RWPE1 (cell line): ENCODE data around the gene GDI2.

Experiments
- CTCF ChIA-PET: fragments of 350-600 bp; sonication (Branson Sonifier 250); formaldehyde crosslinking; extraction: SDS; loops from one replicate; lab custom pipeline; 2021; lab: Yijun Ruan, JAX
- POLR2A ChIA-PET: fragments of 400-600 bp; formaldehyde crosslinking; extraction: SDS; loops from one replicate; lab custom pipeline; 2020; ENCODE audit warnings: antibody characterized with exemption; ENCODE audit not compliant: low non-redundant PET; lab: Yijun Ruan, JAX
- DNase-seq: peaks from one replicate; pipeline ENCODE4 v3.0.0; 2012; ENCODE audit warnings: low spot score
- H3K27ac ChIP-seq: fragments of 450-650 bp; 2 replicates; pipeline ENCODE4 v1.5.1; 2017
- CTCF ChIP-seq: fragments of 450-650 bp; conservative IDR thresholded peaks from 2 replicates; pipeline ENCODE4 v1.5.1; 2017; ENCODE audit warnings: low read depth, mild to moderate bottlenecking

Gene GDI2

DNA sequence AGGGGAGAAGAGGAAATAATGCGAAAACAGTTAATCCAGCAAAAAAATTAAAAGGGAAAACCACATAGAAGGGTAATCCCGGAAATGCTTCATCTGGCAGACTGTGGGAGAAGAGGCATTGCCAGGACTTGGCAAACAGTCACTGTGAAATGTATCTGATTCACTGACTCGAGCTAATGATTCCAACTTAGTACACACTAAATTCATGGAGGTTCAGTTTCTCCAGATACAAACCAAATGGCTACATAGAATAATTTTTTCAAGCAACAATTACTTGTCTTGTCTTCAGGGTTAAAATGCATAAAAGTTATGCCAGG lies 36.4 kb downstream of the GDI2 start:
- ChIA-PET CTCF (interaction anchor here (1.0 kb wide), 1 partner anchor 13 kb away, joined by 3 read pairs; no protein-coding TSS in a partner anchor), POLR2A (no interaction called here)
- TF ChIP-seq CTCF, result no peak
- DNase-seq, result no peak
- peak overlapping the region; percentile 56 for H3K27ac ChIP-seq

- no peak for TF ChIP-seq CTCF
- ChIA-PET CTCF (interaction anchor here (0.6 to 1.0 kb wide), 3 partner anchors 13 to 369 kb away, joined by 3 to 5 read pairs (median 3); no protein-coding TSS in a partner anchor), POLR2A (no interaction called here)
- DNase-seq, result no peak
- H3K27ac ChIP-seq, result no peak overlapping the region
These were observed 36.9 kb downstream of the GDI2 start for GRCh38 chr10:5776136-5776880.

- ChIA-PET POLR2A (no interaction called here), CTCF (interaction anchor here (0.6 to 0.7 kb wide), 2 partner anchors 148 to 184 kb away, joined by 3 read pairs; no protein-coding TSS in a partner anchor)
- no peak overlapping the region for H3K27ac ChIP-seq
These were observed 37.5 kb downstream of the GDI2 start for GRCh38 chr10:5775685-5776084.

GRCh38 chr10:5774987-5775620 lies 38.1 kb downstream of the GDI2 start:
- no peak for DNase-seq
- ChIA-PET CTCF (interaction anchor here (0.7 kb wide), 1 partner anchor 148 kb away, joined by 3 read pairs; no protein-coding TSS in a partner anchor), POLR2A (no interaction called here)
- no peak for TF ChIP-seq CTCF
- H3K27ac ChIP-seq, result no peak overlapping the region

More at GRCh38 chr10:5775685-5776084, 37.5 kb downstream of the GDI2 start:
- DNase-seq, result no peak
- TF ChIP-seq CTCF, result no peak

DNA sequence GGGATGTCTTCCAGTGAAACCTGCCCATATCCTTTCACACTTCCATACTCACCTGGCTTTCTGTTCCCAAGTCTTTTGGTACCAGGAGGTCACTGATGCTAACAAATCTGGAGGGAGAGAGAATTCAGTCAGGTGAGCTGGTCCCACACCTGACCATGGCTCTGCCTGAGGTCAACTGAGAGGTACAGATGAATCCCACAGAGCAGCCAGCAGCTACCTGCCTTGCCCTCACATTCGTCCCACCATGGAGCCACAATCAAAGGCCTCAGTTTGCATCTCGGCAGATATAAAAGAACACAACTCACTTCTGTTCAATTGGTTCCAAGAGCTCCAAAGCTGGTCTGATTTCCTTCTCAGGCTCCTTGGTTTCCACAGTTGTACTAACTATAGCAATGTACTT lies 47.0 kb downstream of the GDI2 start:
- ChIA-PET CTCF (interaction anchor here (0.5 kb wide), 1 partner anchor 58 kb away, joined by 3 read pairs; no protein-coding TSS in a partner anchor), POLR2A (interaction anchor here (0.6 kb wide), 1 partner anchor 29 kb away, joined by 3 read pairs; no protein-coding TSS in a partner anchor)
- DNase-seq, result no peak
- no peak overlapping the region for H3K27ac ChIP-seq
- no peak for TF ChIP-seq CTCF

- ChIA-PET CTCF (no interaction called here), POLR2A (no interaction called here)
- DNase-seq, result no peak
- H3K27ac ChIP-seq, result no peak overlapping the region
- TF ChIP-seq CTCF, result no peak
These were observed 47.6 kb downstream of the GDI2 start for GRCh38 chr10:5765617-5766016.
